ENCODE results near the gene VWA5B1.

DNA sequence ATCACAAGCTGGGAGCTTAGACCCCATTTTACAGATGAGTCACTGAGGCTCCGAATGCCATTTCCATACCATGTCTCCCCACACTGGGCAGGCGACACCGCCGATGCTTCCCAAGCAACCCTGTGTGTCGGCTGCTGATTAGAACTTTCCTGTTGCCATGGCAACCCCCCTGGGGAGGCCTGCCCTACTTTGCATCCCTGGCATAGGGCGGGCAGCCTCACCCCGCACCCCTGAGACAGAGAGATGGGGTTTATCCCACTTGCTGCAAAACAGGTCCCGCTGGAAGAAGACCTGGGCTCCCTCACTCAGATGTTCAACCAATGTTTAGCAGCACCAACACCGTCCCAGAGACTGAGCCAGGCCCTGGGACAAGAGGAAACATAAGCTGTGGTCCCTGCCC is 113.8 kb downstream of the VWA5B1 start:
- TF ChIP-seq, protein P1, sequence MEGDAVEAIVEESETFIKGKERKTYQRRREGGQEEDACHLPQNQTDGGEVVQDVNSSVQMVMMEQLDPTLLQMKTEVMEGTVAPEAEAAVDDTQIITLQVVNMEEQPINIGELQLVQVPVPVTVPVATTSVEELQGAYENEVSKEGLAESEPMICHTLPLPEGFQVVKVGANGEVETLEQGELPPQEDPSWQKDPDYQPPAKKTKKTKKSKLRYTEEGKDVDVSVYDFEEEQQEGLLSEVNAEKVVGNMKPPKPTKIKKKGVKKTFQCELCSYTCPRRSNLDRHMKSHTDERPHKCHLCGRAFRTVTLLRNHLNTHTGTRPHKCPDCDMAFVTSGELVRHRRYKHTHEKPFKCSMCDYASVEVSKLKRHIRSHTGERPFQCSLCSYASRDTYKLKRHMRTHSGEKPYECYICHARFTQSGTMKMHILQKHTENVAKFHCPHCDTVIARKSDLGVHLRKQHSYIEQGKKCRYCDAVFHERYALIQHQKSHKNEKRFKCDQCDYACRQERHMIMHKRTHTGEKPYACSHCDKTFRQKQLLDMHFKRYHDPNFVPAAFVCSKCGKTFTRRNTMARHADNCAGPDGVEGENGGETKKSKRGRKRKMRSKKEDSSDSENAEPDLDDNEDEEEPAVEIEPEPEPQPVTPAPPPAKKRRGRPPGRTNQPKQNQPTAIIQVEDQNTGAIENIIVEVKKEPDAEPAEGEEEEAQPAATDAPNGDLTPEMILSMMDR (conservative IDR thresholded peaks at IDR 0.05; ENCODE audit: low read depth in 2 of 2): no peak
- TF ChIP-seq EZH2phosphoT487 (IDR thresholded peaks at IDR 0.05; ENCODE audit: unreplicated experiment): no peak
- TF ChIP-seq POLR2AphosphoS5 (IDR thresholded peaks at IDR 0.05; ENCODE audit: low read depth): no peak
- TF ChIP-seq EZH2 (IDR thresholded peaks at IDR 0.05; ENCODE audit: low read depth, unreplicated experiment): no peak
- no peak for TF ChIP-seq ZNF462 (CRISPR knock-in tag; IDR thresholded peaks at IDR 0.05)
- TF ChIP-seq CREB1 (CRISPR knock-in tag; IDR thresholded peaks at IDR 0.05; ENCODE audit: low read depth): no peak
- TF ChIP-seq ZNF114 (CRISPR knock-in tag; IDR thresholded peaks at IDR 0.05): no peak
- TF ChIP-seq, protein P2, sequence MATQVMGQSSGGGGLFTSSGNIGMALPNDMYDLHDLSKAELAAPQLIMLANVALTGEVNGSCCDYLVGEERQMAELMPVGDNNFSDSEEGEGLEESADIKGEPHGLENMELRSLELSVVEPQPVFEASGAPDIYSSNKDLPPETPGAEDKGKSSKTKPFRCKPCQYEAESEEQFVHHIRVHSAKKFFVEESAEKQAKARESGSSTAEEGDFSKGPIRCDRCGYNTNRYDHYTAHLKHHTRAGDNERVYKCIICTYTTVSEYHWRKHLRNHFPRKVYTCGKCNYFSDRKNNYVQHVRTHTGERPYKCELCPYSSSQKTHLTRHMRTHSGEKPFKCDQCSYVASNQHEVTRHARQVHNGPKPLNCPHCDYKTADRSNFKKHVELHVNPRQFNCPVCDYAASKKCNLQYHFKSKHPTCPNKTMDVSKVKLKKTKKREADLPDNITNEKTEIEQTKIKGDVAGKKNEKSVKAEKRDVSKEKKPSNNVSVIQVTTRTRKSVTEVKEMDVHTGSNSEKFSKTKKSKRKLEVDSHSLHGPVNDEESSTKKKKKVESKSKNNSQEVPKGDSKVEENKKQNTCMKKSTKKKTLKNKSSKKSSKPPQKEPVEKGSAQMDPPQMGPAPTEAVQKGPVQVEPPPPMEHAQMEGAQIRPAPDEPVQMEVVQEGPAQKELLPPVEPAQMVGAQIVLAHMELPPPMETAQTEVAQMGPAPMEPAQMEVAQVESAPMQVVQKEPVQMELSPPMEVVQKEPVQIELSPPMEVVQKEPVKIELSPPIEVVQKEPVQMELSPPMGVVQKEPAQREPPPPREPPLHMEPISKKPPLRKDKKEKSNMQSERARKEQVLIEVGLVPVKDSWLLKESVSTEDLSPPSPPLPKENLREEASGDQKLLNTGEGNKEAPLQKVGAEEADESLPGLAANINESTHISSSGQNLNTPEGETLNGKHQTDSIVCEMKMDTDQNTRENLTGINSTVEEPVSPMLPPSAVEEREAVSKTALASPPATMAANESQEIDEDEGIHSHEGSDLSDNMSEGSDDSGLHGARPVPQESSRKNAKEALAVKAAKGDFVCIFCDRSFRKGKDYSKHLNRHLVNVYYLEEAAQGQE (IDR thresholded peaks at IDR 0.05; ENCODE audit: unreplicated experiment): no peak
- TF ChIP-seq ZNF331 (CRISPR knock-in tag; IDR thresholded peaks at IDR 0.05; ENCODE audit: low read depth): no peak

Measured in GM23338 (cell line).